Measurements from ENCODE around the gene UMODL1. TPM values are rescaled to one million over a fixed set of nuclear protein-coding genes. Genes with fewer than 3 reads are reported as not detected.

Gene UMODL1
- polyA plus RNA-seq, 3 donors = not detected

DNA sequence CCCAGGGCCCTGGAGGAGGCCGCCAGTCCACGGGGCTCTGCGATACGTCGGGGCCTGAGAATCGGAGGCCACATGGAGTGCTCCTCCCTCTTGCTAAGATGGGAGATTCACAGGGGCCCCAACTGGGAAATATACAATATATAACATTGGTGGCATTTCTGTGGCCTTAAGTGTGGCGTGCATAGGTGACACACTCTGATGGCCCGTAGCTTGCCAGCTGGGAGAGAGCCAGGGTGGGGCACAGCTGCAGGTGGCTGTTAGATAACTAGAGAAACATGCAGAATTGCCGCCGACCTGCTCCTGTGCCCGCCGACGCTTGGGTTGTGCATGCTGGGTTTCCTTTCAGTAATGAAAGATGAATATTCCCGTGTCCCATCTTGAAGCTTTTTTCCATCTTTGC is 30.1 kb downstream of the UMODL1 start:
- Histone ChIP-seq H3K79me2 (ENCODE audit: insufficient read depth, low read length) (no peaks in the 10 kb centered on the region), H3K9ac (ENCODE audit: insufficient read depth, low read length, poor library complexity, severe bottlenecking) (no peak overlapping the region), H4K20me1 (ENCODE audit: insufficient read depth, low read length) (no peaks in the 10 kb centered on the region), H2AFZ (ENCODE audit: insufficient read depth, low read depth, low read length, poor library complexity, severe bottlenecking) (no peak overlapping the region), H3K9me3 (replicated peaks in 1 of 2; ENCODE audit: control insufficient read depth in 1 of 2, insufficient read depth in 1 of 2, low read length in 2 of 2) (no peaks in the 10 kb centered on the region), H3K27me3 (ENCODE audit: control insufficient read depth in 2 of 2, insufficient read depth in 2 of 2, low read length in 2 of 2) (no peaks in the 10 kb centered on the region), H3K4me3 (replicated peaks in 1 of 3; ENCODE audit: low read depth in 2 of 3, low read length in 3 of 3) (no peak overlapping the region), H3K4me1 (ENCODE audit: control insufficient read depth in 1 of 2, insufficient read depth in 2 of 2, low read length in 2 of 2) (peaks cover 12 to 14% of the 10 kb centered on the region in 2 donors), H3K27ac (ENCODE audit: low read depth in 1 of 2, low read length in 2 of 2) (no peak overlapping the region), H3K36me3 (replicated peaks in 1 of 2; ENCODE audit: control insufficient read depth in 1 of 2, insufficient read depth in 2 of 2, low read length in 2 of 2) (no peaks in the 10 kb centered on the region), H3K4me2 (replicated peaks; ENCODE audit: extremely low read depth, low read length, poor library complexity, severe bottlenecking) (no peak overlapping the region)
- TF ChIP-seq, protein P1, sequence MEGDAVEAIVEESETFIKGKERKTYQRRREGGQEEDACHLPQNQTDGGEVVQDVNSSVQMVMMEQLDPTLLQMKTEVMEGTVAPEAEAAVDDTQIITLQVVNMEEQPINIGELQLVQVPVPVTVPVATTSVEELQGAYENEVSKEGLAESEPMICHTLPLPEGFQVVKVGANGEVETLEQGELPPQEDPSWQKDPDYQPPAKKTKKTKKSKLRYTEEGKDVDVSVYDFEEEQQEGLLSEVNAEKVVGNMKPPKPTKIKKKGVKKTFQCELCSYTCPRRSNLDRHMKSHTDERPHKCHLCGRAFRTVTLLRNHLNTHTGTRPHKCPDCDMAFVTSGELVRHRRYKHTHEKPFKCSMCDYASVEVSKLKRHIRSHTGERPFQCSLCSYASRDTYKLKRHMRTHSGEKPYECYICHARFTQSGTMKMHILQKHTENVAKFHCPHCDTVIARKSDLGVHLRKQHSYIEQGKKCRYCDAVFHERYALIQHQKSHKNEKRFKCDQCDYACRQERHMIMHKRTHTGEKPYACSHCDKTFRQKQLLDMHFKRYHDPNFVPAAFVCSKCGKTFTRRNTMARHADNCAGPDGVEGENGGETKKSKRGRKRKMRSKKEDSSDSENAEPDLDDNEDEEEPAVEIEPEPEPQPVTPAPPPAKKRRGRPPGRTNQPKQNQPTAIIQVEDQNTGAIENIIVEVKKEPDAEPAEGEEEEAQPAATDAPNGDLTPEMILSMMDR (IDR thresholded peaks at IDR 0.05) = no peak
- peaks cover 3 to 6% (median 3%) of the 10 kb centered on the region in 3 donors for H3K27me3 Mint-ChIP-seq (ENCODE audit: low read depth in 3 of 3)
- DNase-seq = no peak
- no peak overlapping the region for H3K27ac Mint-ChIP-seq
- H3K9me3 Mint-ChIP-seq = no peaks in the 10 kb centered on the region
- H3K36me3 Mint-ChIP-seq = no peaks in the 10 kb centered on the region
- WGBS (ENCODE audit: insufficient coverage) = 100% methylated on average over 3 of the region's 14 CpGs
- intact Hi-C loops (cut with micrococcal nuclease) = no loop called here
- H3K4me3 Mint-ChIP-seq = no peak overlapping the region
- peaks cover 18% of the 10 kb centered on the region for H3K4me1 Mint-ChIP-seq

DNA sequence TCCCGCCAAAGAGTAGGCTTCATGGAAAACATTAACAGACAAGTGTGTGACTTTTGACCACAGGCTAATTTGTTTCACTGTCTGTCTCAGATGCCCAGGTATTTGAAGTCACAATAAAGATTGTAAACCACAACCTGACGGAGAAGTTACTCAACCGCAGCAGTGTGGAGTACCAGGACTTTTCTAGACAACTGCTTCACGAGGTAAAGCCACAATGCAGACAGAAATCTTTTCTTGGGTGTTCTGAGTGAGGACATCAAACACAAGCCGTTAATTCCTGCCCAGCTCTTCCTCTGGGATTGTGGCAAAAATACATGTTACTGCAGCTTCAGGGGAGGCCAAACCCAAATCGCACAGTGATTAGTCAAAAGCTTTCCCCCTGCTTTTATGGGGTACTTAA is 31.0 kb downstream of the UMODL1 start:
- Histone ChIP-seq H3K4me1 (ENCODE audit: control insufficient read depth in 1 of 2, insufficient read depth in 2 of 2, low read length in 2 of 2) (peaks cover 12 to 14% of the 10 kb centered on the region in 2 donors), H3K79me2 (ENCODE audit: insufficient read depth, low read length) (no peaks in the 10 kb centered on the region), H3K9ac (ENCODE audit: insufficient read depth, low read length, poor library complexity, severe bottlenecking) (no peak overlapping the region), H3K9me3 (replicated peaks in 1 of 2; ENCODE audit: control insufficient read depth in 1 of 2, insufficient read depth in 1 of 2, low read length in 2 of 2) (no peaks in the 10 kb centered on the region), H3K27ac (ENCODE audit: low read depth in 1 of 2, low read length in 2 of 2) (no peak overlapping the region), H3K36me3 (replicated peaks in 1 of 2; ENCODE audit: control insufficient read depth in 1 of 2, insufficient read depth in 2 of 2, low read length in 2 of 2) (no peaks in the 10 kb centered on the region), H3K4me2 (replicated peaks; ENCODE audit: extremely low read depth, low read length, poor library complexity, severe bottlenecking) (no peak overlapping the region), H2AFZ (ENCODE audit: insufficient read depth, low read depth, low read length, poor library complexity, severe bottlenecking) (no peak overlapping the region), H3K4me3 (replicated peaks in 1 of 3; ENCODE audit: low read depth in 2 of 3, low read length in 3 of 3) (no peak overlapping the region), H3K27me3 (ENCODE audit: control insufficient read depth in 2 of 2, insufficient read depth in 2 of 2, low read length in 2 of 2) (no peaks in the 10 kb centered on the region), H4K20me1 (ENCODE audit: insufficient read depth, low read length) (no peaks in the 10 kb centered on the region)
- Mint-ChIP-seq H3K27me3 (ENCODE audit: low read depth in 3 of 3) (peaks cover 3 to 5% (median 3%) of the 10 kb centered on the region in 3 donors), H3K9me3 (no peaks in the 10 kb centered on the region), H3K36me3 (no peaks in the 10 kb centered on the region), H3K4me1 (peaks cover 16% of the 10 kb centered on the region), H3K27ac (no peak overlapping the region), H3K4me3 (no peak overlapping the region)
- TF ChIP-seq, protein P1 (IDR thresholded peaks at IDR 0.05) = no peak
- WGBS (ENCODE audit: insufficient coverage) = 70% methylated on average over 5 of the region's 6 CpGs
- intact Hi-C loops (cut with micrococcal nuclease) = no loop called here
- DNase-seq = no peak
